Stimulated activated naive B cell treated with anti-CD40 and anti-IgM and Interleukin-4, amounts not matched to agents 10 μg/mL and 1 μg/mL and 100 μg/mL, for 72 hours (primary cell): ENCODE data around the gene XDH.

Source experiments
- ATAC-seq, 2 donors: fragments of 150-1000 bp; cut with Tn5 transposase; replicated peaks; 2 replicates each; pipeline ENCODE4 v1.10.0; 2021; ENCODE audit warnings: moderate library complexity in 1 of 2
- DNase-seq: peaks from one replicate; pipeline ENCODE4 v3.0.0; 2021
- H3K27ac Mint-ChIP-seq: one replicate; pipeline ENCODE4 v1.8.0; 2022; ENCODE audit warnings: mild to moderate bottlenecking, mixed read lengths
- H3K27me3 Mint-ChIP-seq, 2 donors: one replicate each; pipeline ENCODE4 v1.8.0; 2022; ENCODE audit warnings: mixed read lengths in 2 of 2
- H3K36me3 Mint-ChIP-seq, 2 donors: one replicate each; pipeline ENCODE4 v1.8.0; 2022; ENCODE audit warnings: mixed read lengths in 2 of 2, mild to moderate bottlenecking in 1 of 2
- H3K4me1 Mint-ChIP-seq, 2 donors: one replicate each; pipeline ENCODE4 v1.8.0; 2022; ENCODE audit warnings: mixed read lengths in 2 of 2, mild to moderate bottlenecking in 1 of 2
- H3K4me3 Mint-ChIP-seq, 2 donors: one replicate each; pipeline ENCODE4 v1.8.0; 2022; ENCODE audit warnings: mild to moderate bottlenecking in 2 of 2, mixed read lengths in 2 of 2, moderate library complexity in 1 of 2
- H3K9me3 Mint-ChIP-seq, 2 donors: one replicate each; pipeline ENCODE4 v1.8.0; 2022; ENCODE audit warnings: mixed read lengths in 2 of 2, mild to moderate bottlenecking in 1 of 2

Gene XDH

GRCh38 chr2:31365834-31366505, 48.6 kb downstream of the XDH start:
- no peaks in the 10 kb centered on the region for H3K27me3 Mint-ChIP-seq
- ATAC-seq (no peak), DNase-seq (no peak)
- H3K9me3 Mint-ChIP-seq: no peaks in the 10 kb centered on the region
- no peaks in the 10 kb centered on the region for H3K36me3 Mint-ChIP-seq
- no peak overlapping the region for H3K4me3 Mint-ChIP-seq
- H3K4me1 Mint-ChIP-seq: no peaks in the 10 kb centered on the region
- no peak overlapping the region for H3K27ac Mint-ChIP-seq

GRCh38 chr2:31365348-31365747, 49.2 kb downstream of the XDH start:
- no peak overlapping the region for H3K27ac Mint-ChIP-seq
- peaks cover 0 to 4% of the 10 kb centered on the region in 2 donors for H3K27me3 Mint-ChIP-seq
- H3K4me3 Mint-ChIP-seq: no peak overlapping the region
- H3K4me1 Mint-ChIP-seq: no peaks in the 10 kb centered on the region
- no peaks in the 10 kb centered on the region for H3K9me3 Mint-ChIP-seq
- H3K36me3 Mint-ChIP-seq: no peaks in the 10 kb centered on the region
- DNase-seq (no peak), ATAC-seq (no peak)

- no peaks in the 10 kb centered on the region for H3K9me3 Mint-ChIP-seq
- no peaks in the 10 kb centered on the region for H3K4me1 Mint-ChIP-seq
- H3K4me3 Mint-ChIP-seq: no peak overlapping the region
- no peak for ATAC-seq
- no peak overlapping the region for H3K27ac Mint-ChIP-seq
- DNase-seq: no peak
- peaks cover 4 to 8% of the 10 kb centered on the region in 2 donors for H3K27me3 Mint-ChIP-seq
- no peaks in the 10 kb centered on the region for H3K36me3 Mint-ChIP-seq
Observed at GRCh38 chr2:31363956-31364750, 50.4 kb downstream of the XDH start.

- DNase-seq (no peak), ATAC-seq (no peak)
- Mint-ChIP-seq H3K36me3 (no peaks in the 10 kb centered on the region), H3K27ac (no peak overlapping the region), H3K4me1 (no peaks in the 10 kb centered on the region), H3K4me3 (no peak overlapping the region), H3K9me3 (no peaks in the 10 kb centered on the region), H3K27me3 (peaks cover 4 to 8% of the 10 kb centered on the region in 2 donors)
Observed at GRCh38 chr2:31362581-31362980, 52.0 kb downstream of the XDH start.

- Mint-ChIP-seq H3K4me1 (no peaks in the 10 kb centered on the region), H3K9me3 (peaks cover 0 to 3% of the 10 kb centered on the region in 2 donors), H3K27me3 (peaks cover 27 to 35% of the 10 kb centered on the region in 2 donors), H3K4me3 (no peak overlapping the region), H3K36me3 (peaks cover 0 to 3% of the 10 kb centered on the region in 2 donors), H3K27ac (no peak overlapping the region)
- ATAC-seq: no peak
- DNase-seq: no peak
Observed at GRCh38 chr2:31359229-31359628, 55.3 kb downstream of the XDH start.

GRCh38 chr2:31354837-31355236, 59.7 kb downstream of the XDH start:
- Mint-ChIP-seq H3K4me3 (no peak overlapping the region), H3K4me1 (no peaks in the 10 kb centered on the region), H3K36me3 (peaks cover 0 to 3% of the 10 kb centered on the region in 2 donors), H3K27ac (no peak overlapping the region), H3K9me3 (peaks cover 0 to 9% of the 10 kb centered on the region in 2 donors), H3K27me3 (peaks cover 41 to 59% of the 10 kb centered on the region in 2 donors)
- DNase-seq (no peak), ATAC-seq (no peak)

GRCh38 chr2:31353179-31353578, 61.4 kb downstream of the XDH start:
- Mint-ChIP-seq H3K4me3 (no peak overlapping the region), H3K36me3 (peaks cover 0 to 3% of the 10 kb centered on the region in 2 donors), H3K9me3 (peaks cover 0 to 9% of the 10 kb centered on the region in 2 donors), H3K27me3 (peaks cover 41 to 52% of the 10 kb centered on the region in 2 donors), H3K27ac (no peak overlapping the region), H3K4me1 (no peaks in the 10 kb centered on the region)
- no peak for ATAC-seq
- DNase-seq: no peak

GRCh38 chr2:31349684-31350083, 64.9 kb downstream of the XDH start:
- ATAC-seq (no peak), DNase-seq (no peak)
- Mint-ChIP-seq H3K9me3 (peaks cover 0 to 6% of the 10 kb centered on the region in 2 donors), H3K4me3 (no peak overlapping the region), H3K4me1 (no peaks in the 10 kb centered on the region), H3K27me3 (peaks cover 31 to 34% of the 10 kb centered on the region in 2 donors), H3K27ac (no peak overlapping the region), H3K36me3 (no peaks in the 10 kb centered on the region)

GRCh38 chr2:31349160-31349559, 65.4 kb downstream of the XDH start:
- Mint-ChIP-seq H3K36me3 (no peaks in the 10 kb centered on the region), H3K4me3 (no peak overlapping the region), H3K27me3 (peaks cover 27 to 31% of the 10 kb centered on the region in 2 donors), H3K9me3 (peaks cover 0 to 6% of the 10 kb centered on the region in 2 donors), H3K27ac (no peak overlapping the region), H3K4me1 (no peaks in the 10 kb centered on the region)
- ATAC-seq (no peak), DNase-seq (no peak)

- Mint-ChIP-seq H3K27ac (no peak overlapping the region), H3K9me3 (peaks cover 0 to 5% of the 10 kb centered on the region in 2 donors), H3K27me3 (peaks cover 23 to 28% of the 10 kb centered on the region in 2 donors), H3K4me3 (no peak overlapping the region), H3K4me1 (no peaks in the 10 kb centered on the region), H3K36me3 (no peaks in the 10 kb centered on the region)
- DNase-seq (no peak), ATAC-seq (no peak)
Observed at GRCh38 chr2:31348618-31349017, 65.9 kb downstream of the XDH start.

- H3K4me3 Mint-ChIP-seq: no peak overlapping the region
- DNase-seq (no peak), ATAC-seq (no peak)
- H3K4me1 Mint-ChIP-seq: no peaks in the 10 kb centered on the region
- H3K36me3 Mint-ChIP-seq: no peaks in the 10 kb centered on the region
- H3K9me3 Mint-ChIP-seq: peaks cover 0 to 5% of the 10 kb centered on the region in 2 donors
- H3K27ac Mint-ChIP-seq: no peak overlapping the region
- peaks cover 21 to 27% of the 10 kb centered on the region in 2 donors for H3K27me3 Mint-ChIP-seq
Observed at GRCh38 chr2:31347750-31348149, 66.8 kb downstream of the XDH start.

- H3K27ac Mint-ChIP-seq: no peak overlapping the region
- DNase-seq: no peak
- no peak overlapping the region for H3K4me3 Mint-ChIP-seq
- H3K36me3 Mint-ChIP-seq: no peaks in the 10 kb centered on the region
- H3K27me3 Mint-ChIP-seq: peaks cover 18 to 23% of the 10 kb centered on the region in 2 donors
- no peaks in the 10 kb centered on the region for H3K4me1 Mint-ChIP-seq
- no peak for ATAC-seq
- peaks cover 0 to 5% of the 10 kb centered on the region in 2 donors for H3K9me3 Mint-ChIP-seq
Observed at GRCh38 chr2:31347319-31347718, 67.2 kb downstream of the XDH start.

- Mint-ChIP-seq H3K4me1 (no peaks in the 10 kb centered on the region), H3K36me3 (no peaks in the 10 kb centered on the region), H3K27me3 (peaks cover 9 to 16% of the 10 kb centered on the region in 2 donors), H3K9me3 (no peaks in the 10 kb centered on the region), H3K4me3 (no peak overlapping the region), H3K27ac (no peak overlapping the region)
- DNase-seq (no peak), ATAC-seq (no peak)
Observed at GRCh38 chr2:31344447-31344846, 70.1 kb downstream of the XDH start.

GRCh38 chr2:31341351-31341750, 73.2 kb downstream of the XDH start:
- Mint-ChIP-seq H3K36me3 (no peaks in the 10 kb centered on the region), H3K4me1 (no peaks in the 10 kb centered on the region), H3K9me3 (no peaks in the 10 kb centered on the region), H3K4me3 (no peak overlapping the region), H3K27me3 (peaks cover 9 to 22% of the 10 kb centered on the region in 2 donors), H3K27ac (no peak overlapping the region)
- ATAC-seq (no peak), DNase-seq (no peak)

GRCh38 chr2:31339696-31340095, 74.8 kb downstream of the XDH start:
- ATAC-seq (no peak), DNase-seq (no peak)
- Mint-ChIP-seq H3K27me3 (peaks cover 9 to 20% of the 10 kb centered on the region in 2 donors), H3K4me3 (no peak overlapping the region), H3K4me1 (no peaks in the 10 kb centered on the region), H3K9me3 (no peaks in the 10 kb centered on the region), H3K36me3 (no peaks in the 10 kb centered on the region), H3K27ac (no peak overlapping the region)
